HEK293 (cell line): Measurements from ENCODE around the gene SH3BP4.

Experiments
- TCF7L2 ChIP-seq: IDR thresholded peaks from 2 replicates; pipeline ENCODE4 v1.6.1; 2011; ENCODE audit warnings: low read depth, mild to moderate bottlenecking, inconsistent platforms, low read length, moderate library complexity, borderline replicate concordance
- ZFP37 ChIP-seq: fragments of 450-650 bp; formaldehyde crosslinking; IDR thresholded peaks from 2 replicates; pipeline ENCODE4 v1.5.1; 2016; ENCODE audit warnings: missing biosample characterization, missing genetic modification characterization
- ZNF174 ChIP-seq: fragments of 450-650 bp; formaldehyde crosslinking; IDR thresholded peaks from 2 replicates; pipeline ENCODE4 v1.5.0; 2017; ENCODE audit warnings: missing biosample characterization, mild to moderate bottlenecking, missing genetic modification characterization
- ZNF175 ChIP-seq: fragments of 450-650 bp; formaldehyde crosslinking; IDR thresholded peaks from 2 replicates; pipeline ENCODE4 v1.5.1; 2016; ENCODE audit warnings: missing biosample characterization, missing genetic modification characterization
- ZNF24 ChIP-seq: fragments of 450-650 bp; formaldehyde crosslinking; IDR thresholded peaks from 2 replicates; pipeline ENCODE4 v1.5.1; 2016; ENCODE audit warnings: missing biosample characterization, missing genetic modification characterization
- ZNF548 ChIP-seq: fragments of 450-650 bp; formaldehyde crosslinking; IDR thresholded peaks from 2 replicates; pipeline ENCODE4 v1.5.1; 2016; ENCODE audit warnings: missing biosample characterization, missing genetic modification characterization
- ZNF585B ChIP-seq: fragments of 450-650 bp; formaldehyde crosslinking; IDR thresholded peaks from 2 replicates; pipeline ENCODE4 v1.5.1; 2016; ENCODE audit warnings: missing biosample characterization, missing genetic modification characterization
- ZNF76 ChIP-seq: fragments of 450-650 bp; formaldehyde crosslinking; IDR thresholded peaks from 2 replicates; pipeline ENCODE4; 2016; ENCODE audit warnings: low read depth, missing biosample characterization, missing genetic modification characterization, borderline replicate concordance
- ZSCAN23 ChIP-seq: fragments of 450-650 bp; formaldehyde crosslinking; IDR thresholded peaks from 2 replicates; pipeline ENCODE4 v1.5.1; 2016; ENCODE audit warnings: missing biosample characterization, missing genetic modification characterization
- TF ChIP-seq, protein P1 (sequence below): fragments of 450-650 bp; formaldehyde crosslinking; IDR thresholded peaks from 2 replicates; pipeline ENCODE4 v1.5.1; 2016; ENCODE audit warnings: missing biosample characterization, missing genetic modification characterization
- TF ChIP-seq, protein P2 (sequence below): fragments of 450-650 bp; formaldehyde crosslinking; IDR thresholded peaks from 2 replicates; pipeline ENCODE4 v1.5.1; 2016; ENCODE audit warnings: missing biosample characterization, missing genetic modification characterization
- TF ChIP-seq, protein P3 (sequence below): fragments of 450-650 bp; formaldehyde crosslinking; IDR thresholded peaks from 2 replicates; pipeline ENCODE4 v1.5.1; 2016; ENCODE audit warnings: missing biosample characterization, missing genetic modification characterization, borderline replicate concordance

DNA sequence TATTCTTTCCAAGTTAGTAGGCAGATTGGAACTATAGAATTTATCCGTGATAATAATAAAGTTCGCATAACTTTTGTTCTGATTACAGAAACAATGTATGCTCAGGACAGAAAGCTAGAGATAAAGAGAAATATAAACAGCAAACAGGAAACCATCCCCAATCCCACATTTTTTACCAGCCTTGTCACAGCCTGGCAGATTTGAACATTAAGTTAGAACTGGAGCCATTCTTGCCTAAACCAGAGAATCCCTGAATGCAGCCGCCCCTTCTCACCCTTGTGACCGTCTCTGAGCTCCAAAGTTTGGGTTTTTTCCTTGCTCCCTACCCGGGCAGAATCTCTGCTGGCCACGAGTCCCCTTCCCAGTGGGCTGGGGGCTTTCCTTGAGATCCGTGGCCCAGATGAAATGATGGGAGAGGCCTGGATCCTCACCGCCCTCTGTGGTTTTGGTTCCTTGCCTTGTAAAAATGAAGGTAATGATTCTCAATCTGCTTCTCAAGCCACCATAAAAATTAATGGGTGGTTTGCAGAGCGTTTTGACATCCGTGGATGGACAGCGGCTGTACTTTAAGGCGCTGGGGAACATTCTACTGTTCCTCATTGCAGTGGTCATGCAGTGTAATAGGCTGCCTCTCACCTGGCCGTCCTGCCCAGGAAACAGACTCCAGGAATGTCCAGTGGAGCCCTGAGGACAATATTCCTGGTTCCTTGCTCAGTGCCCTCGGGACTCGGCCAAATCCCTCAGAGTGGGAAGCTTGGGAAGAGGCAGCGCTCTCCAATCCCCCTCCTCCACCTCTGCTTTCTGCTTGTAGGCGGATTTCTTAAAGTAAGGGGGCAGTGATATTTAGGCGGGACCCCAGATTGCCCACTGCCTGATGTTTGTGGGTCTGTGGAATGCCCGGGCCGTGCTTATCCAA is 1.6 kb downstream of the SH3BP4 start:
- TF ChIP-seq ZNF175 = no peak
- no peak for TF ChIP-seq ZSCAN23
- no peak for TF ChIP-seq ZNF585B
- TF ChIP-seq ZNF76 (tag by site-specific recombination) = no peak
- no peak for TF ChIP-seq ZNF548 (tag by site-specific recombination)
- TF ChIP-seq, protein P1, sequence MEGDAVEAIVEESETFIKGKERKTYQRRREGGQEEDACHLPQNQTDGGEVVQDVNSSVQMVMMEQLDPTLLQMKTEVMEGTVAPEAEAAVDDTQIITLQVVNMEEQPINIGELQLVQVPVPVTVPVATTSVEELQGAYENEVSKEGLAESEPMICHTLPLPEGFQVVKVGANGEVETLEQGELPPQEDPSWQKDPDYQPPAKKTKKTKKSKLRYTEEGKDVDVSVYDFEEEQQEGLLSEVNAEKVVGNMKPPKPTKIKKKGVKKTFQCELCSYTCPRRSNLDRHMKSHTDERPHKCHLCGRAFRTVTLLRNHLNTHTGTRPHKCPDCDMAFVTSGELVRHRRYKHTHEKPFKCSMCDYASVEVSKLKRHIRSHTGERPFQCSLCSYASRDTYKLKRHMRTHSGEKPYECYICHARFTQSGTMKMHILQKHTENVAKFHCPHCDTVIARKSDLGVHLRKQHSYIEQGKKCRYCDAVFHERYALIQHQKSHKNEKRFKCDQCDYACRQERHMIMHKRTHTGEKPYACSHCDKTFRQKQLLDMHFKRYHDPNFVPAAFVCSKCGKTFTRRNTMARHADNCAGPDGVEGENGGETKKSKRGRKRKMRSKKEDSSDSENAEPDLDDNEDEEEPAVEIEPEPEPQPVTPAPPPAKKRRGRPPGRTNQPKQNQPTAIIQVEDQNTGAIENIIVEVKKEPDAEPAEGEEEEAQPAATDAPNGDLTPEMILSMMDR = no peak
- no peak for TF ChIP-seq ZNF24 (tag by site-specific recombination)
- no peak for TF ChIP-seq ZNF174 (tag by site-specific recombination)
- no peak for TF ChIP-seq TCF7L2
- TF ChIP-seq ZFP37 (tag by site-specific recombination) = no peak
- TF ChIP-seq, protein P2, sequence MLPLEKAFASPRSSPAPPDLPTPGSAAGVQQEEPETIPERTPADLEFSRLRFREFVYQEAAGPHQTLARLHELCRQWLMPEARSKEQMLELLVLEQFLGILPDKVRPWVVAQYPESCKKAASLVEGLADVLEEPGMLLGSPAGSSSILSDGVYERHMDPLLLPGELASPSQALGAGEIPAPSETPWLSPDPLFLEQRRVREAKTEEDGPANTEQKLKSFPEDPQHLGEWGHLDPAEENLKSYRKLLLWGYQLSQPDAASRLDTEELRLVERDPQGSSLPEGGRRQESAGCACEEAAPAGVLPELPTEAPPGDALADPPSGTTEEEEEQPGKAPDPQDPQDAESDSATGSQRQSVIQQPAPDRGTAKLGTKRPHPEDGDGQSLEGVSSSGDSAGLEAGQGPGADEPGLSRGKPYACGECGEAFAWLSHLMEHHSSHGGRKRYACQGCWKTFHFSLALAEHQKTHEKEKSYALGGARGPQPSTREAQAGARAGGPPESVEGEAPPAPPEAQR (tag by site-specific recombination) = no peak
- TF ChIP-seq, protein P3, sequence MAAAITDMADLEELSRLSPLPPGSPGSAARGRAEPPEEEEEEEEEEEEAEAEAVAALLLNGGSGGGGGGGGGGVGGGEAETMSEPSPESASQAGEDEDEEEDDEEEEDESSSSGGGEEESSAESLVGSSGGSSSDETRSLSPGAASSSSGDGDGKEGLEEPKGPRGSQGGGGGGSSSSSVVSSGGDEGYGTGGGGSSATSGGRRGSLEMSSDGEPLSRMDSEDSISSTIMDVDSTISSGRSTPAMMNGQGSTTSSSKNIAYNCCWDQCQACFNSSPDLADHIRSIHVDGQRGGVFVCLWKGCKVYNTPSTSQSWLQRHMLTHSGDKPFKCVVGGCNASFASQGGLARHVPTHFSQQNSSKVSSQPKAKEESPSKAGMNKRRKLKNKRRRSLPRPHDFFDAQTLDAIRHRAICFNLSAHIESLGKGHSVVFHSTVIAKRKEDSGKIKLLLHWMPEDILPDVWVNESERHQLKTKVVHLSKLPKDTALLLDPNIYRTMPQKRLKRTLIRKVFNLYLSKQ (tag by site-specific recombination) = no peak
